A673 (cell line): ENCODE measurements around the gene ASTN1. TPM values are rescaled to one million over a fixed set of nuclear protein-coding genes. Genes with fewer than 3 reads are reported as not detected.
A peak's percentile ranks its signal among the peaks of the same experiment; 100 is the strongest.

Experiments
- BruUV-seq: library from RNA; stranded (reverse); fragments of 400-500 nt; replicated peaks from 2 replicates; lab custom pipeline; 2021; lab: Mats Ljungman, UMichigan
- CTCF ChIA-PET: fragments of 300-600 bp; sonication (Branson Sonifier 250); formaldehyde crosslinking; loops from one replicate; lab custom pipeline; 2022; ENCODE audit warnings: antibody characterized with exemption; lab: Charles Lee
- POLR2A ChIA-PET: fragments of 300-600 bp; sonication (Branson Sonifier 250); formaldehyde crosslinking; loops from one replicate; lab custom pipeline; 2022; ENCODE audit warnings: antibody characterized with exemption; ENCODE audit not compliant: low non-redundant PET; lab: Charles Lee
- DNase-seq: peaks from one replicate; pipeline ENCODE4 v3.0.0-alpha.2; 2015; ENCODE audit warnings: low spot score
- H3K27ac ChIP-seq: fragments of 200-600 bp; sonication (generic); 2 replicates; pipeline ENCODE4 v1.5.1; 2016; ENCODE audit warnings: mixed run types, low read depth, mild to moderate bottlenecking, mixed read lengths, antibody characterized with exemption, low read length; ENCODE audit not compliant: poor library complexity, severe bottlenecking
- H3K27me3 ChIP-seq: fragments of 200-600 bp; sonication (generic); replicated peaks from 2 replicates; pipeline ENCODE4 v1.6.1; 2017; ENCODE audit warnings: mixed run types, low read depth, mild to moderate bottlenecking, mixed read lengths, antibody characterized with exemption, low read length; ENCODE audit not compliant: insufficient read depth, poor library complexity
- H3K36me3 ChIP-seq: fragments of 200-600 bp; sonication (generic); 2 replicates; pipeline ENCODE4 v1.6.1; 2016; ENCODE audit warnings: mixed run types, mild to moderate bottlenecking, mixed read lengths, antibody characterized with exemption, low read length; ENCODE audit not compliant: insufficient read depth, poor library complexity, severe bottlenecking
- H3K4me1 ChIP-seq: fragments of 200-600 bp; sonication (generic); 2 replicates; pipeline ENCODE4 v1.6.1; 2017; ENCODE audit warnings: mixed run types, mild to moderate bottlenecking, mixed read lengths, antibody characterized with exemption, low read length; ENCODE audit not compliant: insufficient read depth, poor library complexity, severe bottlenecking
- H3K4me3 ChIP-seq: fragments of 200-600 bp; sonication (generic); 2 replicates; pipeline ENCODE4 v1.5.1; 2016; ENCODE audit warnings: low read depth, mixed run types, mild to moderate bottlenecking, mixed read lengths, low read length; ENCODE audit not compliant: poor library complexity, severe bottlenecking
- H3K9me3 ChIP-seq: fragments of 200-600 bp; sonication (generic); 2 replicates; pipeline ENCODE4 v1.6.1; 2016; ENCODE audit warnings: mixed run types, low read depth, mild to moderate bottlenecking, mixed read lengths, antibody characterized with exemption, low read length; ENCODE audit not compliant: poor library complexity, severe bottlenecking
- EZH2 ChIP-seq: fragments of 200-600 bp; sonication (generic); IDR thresholded peaks from 2 replicates; pipeline ENCODE4 v1.6.1; 2017; ENCODE audit warnings: borderline replicate concordance, low read depth, mild to moderate bottlenecking, mixed read lengths, antibody characterized with exemption, low read length; ENCODE audit not compliant: poor library complexity, severe bottlenecking
- intact Hi-C: fragments of 100-400 bp; cut with micrococcal nuclease; formaldehyde crosslinking; loops from one replicate; pipeline ENCODE4 v1.10.0; 2022; ENCODE audit not compliant: unreplicated experiment
- total RNA-seq: library from RNA; stranded (reverse); gene quantifications from 2 replicates; pipeline ENCODE4 v1.2.3, GENCODE V29; 2021
- TF ChIP-seq, protein P1 (sequence below): fragments of 300-800, 200-600 bp; sonication (generic); conservative IDR thresholded peaks from 2 replicates; pipeline ENCODE4 v1.5.1; 2017; ENCODE audit warnings: low read depth, mild to moderate bottlenecking, antibody characterized with exemption, low read length, moderate library complexity, mixed read lengths

The ASTN1 gene
- total RNA-seq, 1 experiment from 2014 or later = 0.41 TPM

DNA sequence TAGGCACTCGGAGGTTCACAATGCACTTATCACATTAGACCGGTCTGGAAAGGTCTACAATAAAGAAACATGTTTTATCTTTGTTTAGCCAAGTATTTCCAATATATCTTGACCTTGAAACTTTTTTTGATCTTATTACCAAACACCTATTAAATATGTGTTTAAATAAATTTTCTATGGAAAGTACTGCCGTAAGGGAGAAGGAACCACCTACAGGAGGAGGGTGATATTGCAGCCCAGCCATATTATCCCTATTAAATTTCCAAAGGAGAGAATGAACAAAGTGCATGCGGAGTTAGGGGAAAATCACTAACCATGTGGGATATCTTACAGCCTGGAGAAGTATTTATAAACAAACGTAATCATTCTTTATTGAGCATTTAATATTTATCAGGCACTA, 20.7 kb upstream of the ASTN1 start:
- Histone ChIP-seq H3K4me3 (no peak overlapping the region), H3K4me1 (peaks cover 9% of the 10 kb centered on the region), H3K27me3 (no peaks in the 10 kb centered on the region), H3K9me3 (peaks cover 4% of the 10 kb centered on the region), H3K36me3 (no peaks in the 10 kb centered on the region), H3K27ac (no peak overlapping the region)
- ChIA-PET CTCF (no interaction called here), POLR2A (no interaction called here)
- intact Hi-C loops = no loop called here
- peak; percentile 35 for DNase-seq
- no peak for TF ChIP-seq EZH2
- TF ChIP-seq, protein P1, sequence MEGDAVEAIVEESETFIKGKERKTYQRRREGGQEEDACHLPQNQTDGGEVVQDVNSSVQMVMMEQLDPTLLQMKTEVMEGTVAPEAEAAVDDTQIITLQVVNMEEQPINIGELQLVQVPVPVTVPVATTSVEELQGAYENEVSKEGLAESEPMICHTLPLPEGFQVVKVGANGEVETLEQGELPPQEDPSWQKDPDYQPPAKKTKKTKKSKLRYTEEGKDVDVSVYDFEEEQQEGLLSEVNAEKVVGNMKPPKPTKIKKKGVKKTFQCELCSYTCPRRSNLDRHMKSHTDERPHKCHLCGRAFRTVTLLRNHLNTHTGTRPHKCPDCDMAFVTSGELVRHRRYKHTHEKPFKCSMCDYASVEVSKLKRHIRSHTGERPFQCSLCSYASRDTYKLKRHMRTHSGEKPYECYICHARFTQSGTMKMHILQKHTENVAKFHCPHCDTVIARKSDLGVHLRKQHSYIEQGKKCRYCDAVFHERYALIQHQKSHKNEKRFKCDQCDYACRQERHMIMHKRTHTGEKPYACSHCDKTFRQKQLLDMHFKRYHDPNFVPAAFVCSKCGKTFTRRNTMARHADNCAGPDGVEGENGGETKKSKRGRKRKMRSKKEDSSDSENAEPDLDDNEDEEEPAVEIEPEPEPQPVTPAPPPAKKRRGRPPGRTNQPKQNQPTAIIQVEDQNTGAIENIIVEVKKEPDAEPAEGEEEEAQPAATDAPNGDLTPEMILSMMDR = peak; percentile 52
- no TSS peak for BruUV-seq

DNA sequence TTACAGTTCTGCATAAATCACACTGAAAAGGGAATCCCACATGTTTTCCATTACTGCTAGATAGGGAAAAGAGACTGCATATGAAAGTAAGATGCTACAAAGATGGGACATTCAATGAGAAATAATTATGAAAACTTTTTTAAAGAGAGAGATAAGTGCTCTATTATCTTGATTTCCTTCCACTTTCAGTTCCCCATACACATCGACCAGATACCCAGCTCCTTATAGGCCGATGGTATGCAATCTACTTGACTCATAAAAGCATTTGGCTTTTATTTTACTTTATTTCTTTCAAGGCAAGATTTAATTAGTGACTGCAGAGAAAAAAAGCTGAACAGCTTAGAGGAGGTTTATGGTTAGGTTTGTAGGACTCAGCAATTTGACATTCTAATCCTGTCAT, 19.3 kb upstream of the ASTN1 start:
- POLR2A ChIA-PET = no interaction called here

DNA sequence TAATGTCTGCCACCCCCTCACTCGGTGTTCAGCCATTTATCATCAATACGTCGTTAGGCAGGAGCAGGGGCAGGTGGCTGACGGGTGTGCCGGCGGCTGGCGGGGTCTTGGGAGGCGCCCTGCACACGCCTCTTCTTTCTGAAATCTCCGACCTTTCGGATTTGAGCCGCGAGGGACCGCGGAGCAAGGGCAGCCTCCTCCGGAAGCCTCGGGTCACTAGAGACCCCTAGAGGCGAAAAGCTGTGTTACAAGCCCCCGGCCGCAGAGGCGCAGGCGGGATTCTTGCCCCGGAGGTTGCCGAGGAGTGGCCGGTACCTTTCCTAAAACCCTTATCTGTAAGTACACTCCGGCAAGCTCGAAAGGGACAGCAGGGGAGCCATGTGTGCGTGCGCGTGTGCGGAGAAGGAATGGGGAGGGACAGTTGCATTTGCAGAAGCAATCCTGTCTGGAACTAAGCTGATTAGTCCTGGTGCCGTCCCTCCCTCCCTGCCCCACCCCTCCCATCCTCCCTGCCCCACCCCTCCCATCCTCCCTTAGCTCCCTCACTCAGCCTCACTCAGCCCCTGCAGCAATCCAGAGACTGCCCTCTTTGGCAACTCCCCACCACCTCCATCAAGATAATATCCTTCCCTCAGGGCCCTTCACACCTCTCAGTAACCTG, 17.2 kb upstream of the ASTN1 start:
- Histone ChIP-seq H3K27ac (no peak overlapping the region), H3K27me3 (peaks cover 6% of the 10 kb centered on the region), H3K36me3 (no peaks in the 10 kb centered on the region), H3K4me1 (peaks cover 9% of the 10 kb centered on the region), H3K4me3 (peak overlapping the region; percentile 38), H3K9me3 (peaks cover 4% of the 10 kb centered on the region)
- POLR2A ChIA-PET = no interaction called here
- BruUV-seq = no TSS peak
- intact Hi-C loops = loop anchor here (1.0 to 5.0 kb wide), 3 partner anchors 283 to 766 kb away; no protein-coding TSS in a partner anchor
- TF ChIP-seq EZH2 = no peak
- TF ChIP-seq, protein P1 = peak; percentile 89
- DNase-seq = peak; percentile 81
- CTCF ChIA-PET = interaction anchor here (0.6 to 2.5 kb wide), 7 partner anchors 10 to 914 kb away, joined by 3 to 10 read pairs (median 3); no protein-coding TSS in a partner anchor

More for the DNA sequence above, 19.3 kb upstream of the ASTN1 start:
- TF ChIP-seq EZH2 = no peak
- TF ChIP-seq, protein P1 = no peak
- Histone ChIP-seq H3K36me3 (no peaks in the 10 kb centered on the region), H3K9me3 (peaks cover 4% of the 10 kb centered on the region), H3K4me3 (no peak overlapping the region), H3K27ac (peak overlapping the region; percentile 21), H3K4me1 (peaks cover 9% of the 10 kb centered on the region), H3K27me3 (peaks cover under 1% of the 10 kb centered on the region)
- peak; percentile 19 for DNase-seq
- no TSS peak for BruUV-seq
- intact Hi-C loops = loop anchor here (5.0 kb wide), 1 partner anchor 763 kb away; no protein-coding TSS in a partner anchor
- CTCF ChIA-PET = no interaction called here
